Measurements from ENCODE around the gene TMEM135.

The TMEM135 gene

DNA sequence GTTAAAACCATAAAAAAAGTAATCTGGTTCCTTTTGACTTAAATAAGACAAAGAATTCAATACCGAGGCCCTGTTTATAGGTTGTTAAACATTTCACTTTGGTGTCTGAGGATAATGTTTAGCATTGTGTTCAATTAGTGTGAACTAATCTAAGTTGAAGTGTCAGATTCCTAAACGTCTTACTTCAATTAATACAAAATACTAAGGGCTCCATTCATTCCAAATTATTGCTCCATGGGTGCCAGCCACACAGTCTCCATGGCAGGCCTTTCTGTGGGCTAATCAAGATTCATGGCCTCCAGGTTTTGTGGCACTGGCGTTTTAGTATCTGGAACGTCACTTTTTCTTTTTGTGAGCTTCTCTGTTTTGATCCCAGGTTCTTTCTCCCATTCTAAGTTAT is 89.4 kb downstream of the TMEM135 start:
- H3K4me3 ChIP-seq (ENCODE audit: low read depth, low read length) = no peak overlapping the region
- H3K36me3 ChIP-seq = no peaks in the 10 kb centered on the region
- TF ChIP-seq, protein P1, sequence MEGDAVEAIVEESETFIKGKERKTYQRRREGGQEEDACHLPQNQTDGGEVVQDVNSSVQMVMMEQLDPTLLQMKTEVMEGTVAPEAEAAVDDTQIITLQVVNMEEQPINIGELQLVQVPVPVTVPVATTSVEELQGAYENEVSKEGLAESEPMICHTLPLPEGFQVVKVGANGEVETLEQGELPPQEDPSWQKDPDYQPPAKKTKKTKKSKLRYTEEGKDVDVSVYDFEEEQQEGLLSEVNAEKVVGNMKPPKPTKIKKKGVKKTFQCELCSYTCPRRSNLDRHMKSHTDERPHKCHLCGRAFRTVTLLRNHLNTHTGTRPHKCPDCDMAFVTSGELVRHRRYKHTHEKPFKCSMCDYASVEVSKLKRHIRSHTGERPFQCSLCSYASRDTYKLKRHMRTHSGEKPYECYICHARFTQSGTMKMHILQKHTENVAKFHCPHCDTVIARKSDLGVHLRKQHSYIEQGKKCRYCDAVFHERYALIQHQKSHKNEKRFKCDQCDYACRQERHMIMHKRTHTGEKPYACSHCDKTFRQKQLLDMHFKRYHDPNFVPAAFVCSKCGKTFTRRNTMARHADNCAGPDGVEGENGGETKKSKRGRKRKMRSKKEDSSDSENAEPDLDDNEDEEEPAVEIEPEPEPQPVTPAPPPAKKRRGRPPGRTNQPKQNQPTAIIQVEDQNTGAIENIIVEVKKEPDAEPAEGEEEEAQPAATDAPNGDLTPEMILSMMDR (IDR thresholded peaks at IDR 0.05; ENCODE audit: low read depth, low read length) = no peak
- peaks cover 3% of the 10 kb centered on the region for H3K9me3 ChIP-seq (ENCODE audit: severe bottlenecking)
- H3K27ac ChIP-seq = no peak overlapping the region
- no peak for DNase-seq
- no peaks in the 10 kb centered on the region for H3K27me3 ChIP-seq (ENCODE audit: insufficient read depth, low read depth, severe bottlenecking)

DNA sequence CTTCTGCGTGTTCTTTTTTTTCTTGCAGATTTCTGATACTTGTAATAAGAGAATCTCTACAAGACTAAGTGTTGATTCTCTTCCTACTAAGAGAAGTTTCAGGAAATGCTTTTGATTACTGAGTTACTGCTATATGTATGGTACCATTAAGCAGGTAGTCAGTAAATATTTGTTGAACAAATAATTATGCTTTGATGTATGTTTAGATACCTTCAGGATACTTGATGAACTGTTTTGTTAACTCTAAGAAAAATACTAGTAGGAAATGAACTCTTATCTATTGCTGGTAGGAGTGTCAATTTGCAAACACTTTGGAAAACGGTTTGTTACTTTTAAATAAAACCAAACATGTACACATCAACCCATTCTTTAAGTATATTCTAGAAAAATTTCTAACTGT is 90.6 kb downstream of the TMEM135 start:
- no peak overlapping the region for H3K4me3 ChIP-seq (ENCODE audit: low read depth, low read length)
- no peaks in the 10 kb centered on the region for H3K36me3 ChIP-seq
- no peak overlapping the region for H3K27ac ChIP-seq
- peaks cover 4% of the 10 kb centered on the region for H3K9me3 ChIP-seq (ENCODE audit: severe bottlenecking)
- TF ChIP-seq, protein P1 (IDR thresholded peaks at IDR 0.05; ENCODE audit: low read depth, low read length) = no peak
- no peaks in the 10 kb centered on the region for H3K27me3 ChIP-seq (ENCODE audit: insufficient read depth, low read depth, severe bottlenecking)
- DNase-seq = no peak

DNA sequence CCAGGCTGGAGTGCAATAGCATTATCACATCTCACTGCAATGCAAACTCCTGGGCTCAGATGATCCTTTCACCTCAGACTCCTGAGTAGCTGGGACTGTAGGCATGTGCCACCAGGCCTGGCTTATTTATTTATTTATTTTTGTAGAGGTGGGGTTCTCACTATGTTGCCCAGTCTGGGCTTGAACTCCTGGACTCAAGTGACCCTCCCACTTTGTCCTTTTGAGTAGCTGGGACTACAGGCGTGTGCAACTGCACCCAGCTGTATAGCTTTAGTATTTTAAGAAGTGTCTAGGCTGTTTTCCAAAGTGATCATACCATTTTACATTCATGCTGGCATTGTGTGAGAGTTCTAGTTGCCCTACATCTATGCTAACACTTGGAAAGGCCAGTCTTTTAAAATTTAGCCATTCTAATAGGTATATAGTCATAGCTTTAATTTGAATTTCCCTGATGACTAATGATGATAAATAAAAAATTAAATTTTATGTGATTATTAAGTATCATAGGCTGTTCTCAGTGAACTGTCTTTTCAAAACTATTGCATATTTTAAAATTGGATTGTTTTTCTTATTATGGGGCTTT is 96.9 kb downstream of the TMEM135 start:
- Histone ChIP-seq H3K4me3 (ENCODE audit: low read depth, low read length) (no peak overlapping the region), H3K36me3 (no peaks in the 10 kb centered on the region; the same call in 1 of the 2 replicates), H3K9me3 (ENCODE audit: severe bottlenecking) (peaks cover 6% of the 10 kb centered on the region), H3K27ac (no peak overlapping the region), H3K27me3 (ENCODE audit: insufficient read depth, low read depth, severe bottlenecking) (no peaks in the 10 kb centered on the region)
- TF ChIP-seq, protein P1 (IDR thresholded peaks at IDR 0.05; ENCODE audit: low read depth, low read length) = no peak
- no peak for DNase-seq

- H3K9me3 ChIP-seq (ENCODE audit: severe bottlenecking) = peaks cover 7% of the 10 kb centered on the region
- TF ChIP-seq, protein P1 (IDR thresholded peaks at IDR 0.05; ENCODE audit: low read depth, low read length) = no peak
- H3K36me3 ChIP-seq = no peaks in the 10 kb centered on the region; the same call in 1 of the 2 replicates
- no peak overlapping the region for H3K4me3 ChIP-seq (ENCODE audit: low read depth, low read length)
- H3K27ac ChIP-seq = no peak overlapping the region
- H3K27me3 ChIP-seq (ENCODE audit: insufficient read depth, low read depth, severe bottlenecking) = no peaks in the 10 kb centered on the region
- no peak for DNase-seq
Measured at GRCh38 chr11:87136236-87136635, 98.5 kb downstream of the TMEM135 start.

- no peak overlapping the region for H3K27ac ChIP-seq
- no peaks in the 10 kb centered on the region; the same call in 1 of the 2 replicates for H3K36me3 ChIP-seq
- no peaks in the 10 kb centered on the region for H3K27me3 ChIP-seq (ENCODE audit: insufficient read depth, low read depth, severe bottlenecking)
- H3K4me3 ChIP-seq (ENCODE audit: low read depth, low read length) = no peak overlapping the region
- H3K9me3 ChIP-seq (ENCODE audit: severe bottlenecking) = peaks cover 3% of the 10 kb centered on the region
- TF ChIP-seq, protein P1 (IDR thresholded peaks at IDR 0.05; ENCODE audit: low read depth, low read length) = no peak
- DNase-seq = no peak
Measured at GRCh38 chr11:87137711-87138110, 100.0 kb downstream of the TMEM135 start.

- TF ChIP-seq, protein P1 (IDR thresholded peaks at IDR 0.05; ENCODE audit: low read depth, low read length) = no peak
- DNase-seq = no peak
Measured at GRCh38 chr11:87139475-87139874, 101.7 kb downstream of the TMEM135 start.

More at GRCh38 chr11:87139475-87139874, 101.7 kb downstream of the TMEM135 start:
- H3K36me3 ChIP-seq = no peaks in the 10 kb centered on the region; the same call in 1 of the 2 replicates
- H3K4me3 ChIP-seq (ENCODE audit: low read depth, low read length) = no peak overlapping the region
- H3K27me3 ChIP-seq (ENCODE audit: insufficient read depth, low read depth, severe bottlenecking) = no peaks in the 10 kb centered on the region
- peaks cover 3% of the 10 kb centered on the region for H3K9me3 ChIP-seq (ENCODE audit: severe bottlenecking)
- H3K27ac ChIP-seq = no peak overlapping the region

All from WERI-Rb-1 (cell line).